Stimulated activated CD4-positive, alpha-beta T cell treated with anti-CD3 and anti-CD28 coated beads, Interleukin-2, amount 100 ng/mL, for 4 hours (primary cell): ENCODE results near the gene IL12RB1.

Experiments
- DNase-seq: peaks from one replicate; pipeline ENCODE4 v3.0.0-alpha.2; 2020; ENCODE audit warnings: low read depth

IL12RB1 gene

GRCh38 chr19:18089096-18089541, 2.4 kb upstream of the IL12RB1 start:
- peak; percentile 56 for DNase-seq

DNA sequence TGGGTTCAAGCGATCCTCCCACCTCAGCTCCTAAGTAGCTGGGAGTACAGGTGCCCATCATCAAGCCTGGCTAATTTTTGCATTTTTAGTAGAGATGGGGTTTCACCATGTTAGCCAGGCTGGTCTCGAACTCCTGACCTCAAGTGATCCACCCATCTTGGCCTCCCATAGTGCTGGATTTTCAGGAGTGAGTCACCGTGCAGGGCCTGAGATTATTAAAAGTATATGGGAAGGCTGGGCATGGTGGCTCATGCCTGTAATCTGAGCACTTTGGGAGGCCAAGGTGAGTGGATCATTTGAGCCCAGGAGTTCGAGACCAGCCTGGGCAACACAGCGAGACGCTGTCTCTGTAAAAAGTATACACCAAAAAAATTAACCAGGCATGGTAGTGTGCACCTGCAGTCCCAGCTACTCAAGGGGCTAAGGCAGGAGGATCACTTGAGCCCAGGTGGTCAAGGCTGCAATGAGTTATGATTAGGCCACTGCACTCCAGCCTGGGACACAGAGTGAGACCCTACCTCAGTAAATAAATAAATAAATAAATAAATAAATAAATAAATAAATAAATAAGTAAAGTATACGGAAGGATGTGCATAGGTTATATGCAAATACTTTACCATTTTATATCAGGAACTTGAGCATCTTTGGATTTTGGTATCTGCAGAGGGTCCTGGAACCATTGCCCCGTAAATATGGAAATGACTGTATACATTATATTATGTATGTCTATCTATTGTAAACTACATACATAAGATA, 854 bp downstream of the IL12RB1 start:
- no peak for DNase-seq

DNA sequence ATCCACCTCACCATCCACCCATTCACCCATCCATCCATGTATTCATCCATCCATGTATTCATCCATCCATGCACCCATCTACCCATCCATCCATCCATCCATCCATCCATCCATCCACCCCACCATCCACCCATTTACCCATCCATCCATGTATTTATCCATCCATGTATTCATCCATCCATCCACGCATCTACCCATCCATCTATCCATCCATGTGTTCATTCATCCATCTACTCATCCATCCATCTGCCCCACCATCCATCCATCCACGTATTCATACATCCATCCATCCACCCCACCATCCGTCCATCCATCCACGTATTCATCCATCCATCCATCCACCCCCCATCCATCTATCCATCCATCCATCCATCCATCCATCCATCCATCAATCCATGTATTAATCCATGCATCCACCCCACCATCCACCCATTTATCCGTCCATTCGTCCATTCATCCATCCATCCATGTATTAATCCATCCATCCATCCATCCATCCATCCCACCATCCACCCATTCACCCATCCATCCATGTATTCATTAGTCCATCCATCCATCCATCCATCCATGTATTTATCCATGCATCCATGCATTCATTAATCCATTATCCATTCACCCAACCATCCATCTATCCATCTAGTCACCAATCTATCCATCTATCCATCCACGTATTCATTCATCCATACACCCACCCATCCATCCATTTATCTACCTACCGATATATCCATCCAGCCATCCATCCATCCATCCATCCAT, 2.6 kb downstream of the IL12RB1 start:
- no peak for DNase-seq

DNA sequence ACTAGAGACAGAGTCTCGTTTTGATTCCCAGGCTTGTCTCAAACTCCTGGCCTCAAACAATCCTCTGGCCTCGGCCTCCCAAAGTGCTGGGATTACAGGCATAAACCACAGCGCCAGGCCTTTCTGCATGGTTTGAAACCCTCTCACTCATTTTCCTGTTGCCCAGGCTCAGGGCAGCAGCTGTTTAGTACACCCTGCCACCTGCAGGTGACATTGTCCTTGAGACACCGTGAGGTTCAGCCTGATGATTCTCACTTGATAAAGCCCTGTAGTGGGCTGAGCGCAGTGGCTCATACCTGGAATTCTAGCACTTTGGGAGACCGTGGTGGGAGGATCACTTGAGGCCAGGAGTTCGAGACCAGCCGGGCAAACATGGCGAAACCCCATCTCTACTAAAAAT, 12.5 kb downstream of the IL12RB1 start:
- no peak for DNase-seq

DNA sequence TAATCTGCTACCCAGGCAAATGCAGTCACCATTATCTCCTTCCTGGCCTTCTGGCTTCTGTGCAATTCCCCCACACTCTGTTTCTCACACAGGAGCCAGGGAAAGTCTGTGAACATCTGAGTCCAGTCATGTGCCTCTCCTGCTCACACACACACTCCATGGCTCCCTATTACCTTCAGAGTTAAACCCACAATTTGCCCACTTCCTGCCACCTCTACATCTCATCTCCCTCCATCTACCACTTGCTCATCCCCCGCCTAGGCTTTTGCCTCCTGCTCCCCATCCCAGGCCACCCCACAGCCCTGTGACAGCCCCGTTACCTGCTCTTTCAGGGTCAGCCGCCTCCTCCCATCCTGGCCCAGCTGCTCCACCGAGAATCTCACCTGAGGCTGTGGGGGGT, 13.5 kb downstream of the IL12RB1 start:
- no peak for DNase-seq

DNA sequence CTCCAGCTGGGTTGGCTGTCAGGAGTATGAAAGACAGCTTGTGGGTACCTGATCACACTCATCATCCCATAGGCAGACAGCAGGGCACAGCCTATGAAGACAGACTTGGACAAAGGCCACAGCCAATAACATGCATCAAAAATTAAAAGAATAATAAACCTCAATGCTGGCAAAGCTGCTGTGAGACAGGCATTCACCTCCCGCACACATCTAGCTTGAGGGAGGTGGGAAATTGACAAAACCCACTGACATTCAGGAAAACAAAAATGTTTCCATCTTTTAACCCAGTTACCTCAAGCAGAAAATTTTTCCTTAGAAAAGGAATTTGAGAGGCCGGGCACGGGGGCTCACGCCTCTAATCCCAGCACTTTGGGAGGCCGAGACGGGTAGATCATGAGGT, 14.4 kb downstream of the IL12RB1 start:
- no peak for DNase-seq

DNA sequence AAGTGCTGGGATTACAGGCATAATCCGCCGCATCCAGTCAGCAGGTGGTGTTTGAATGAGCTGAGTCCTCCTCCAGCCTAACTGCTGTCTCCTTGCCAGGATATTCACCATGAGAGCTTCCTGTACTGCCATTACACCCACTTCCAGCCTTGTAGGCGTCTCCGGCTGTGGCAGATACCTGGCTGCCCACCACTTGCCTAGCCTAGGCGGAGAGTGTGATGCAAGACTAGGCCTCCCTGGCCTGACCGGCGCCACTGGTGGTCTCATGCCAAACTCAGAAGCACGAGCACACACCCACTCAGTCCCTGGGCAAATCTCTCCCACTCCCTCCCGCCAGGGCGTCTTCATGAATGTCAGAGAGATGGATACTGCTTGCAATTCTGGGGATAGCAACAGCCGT, 16.6 kb downstream of the IL12RB1 start:
- no peak for DNase-seq

- no peak for DNase-seq
Measured at GRCh38 chr19:18069383-18069782, 17.4 kb downstream of the IL12RB1 start.

- no peak for DNase-seq
Measured at GRCh38 chr19:18068395-18068794, 18.3 kb downstream of the IL12RB1 start.

- DNase-seq, result no peak
Measured at GRCh38 chr19:18065173-18065495, 21.6 kb downstream of the IL12RB1 start.

- peak; percentile 23 for DNase-seq
Measured at GRCh38 chr19:18063463-18063862, 23.3 kb downstream of the IL12RB1 start.

GRCh38 chr19:18062028-18062427, 24.7 kb downstream of the IL12RB1 start:
- no peak for DNase-seq

DNA sequence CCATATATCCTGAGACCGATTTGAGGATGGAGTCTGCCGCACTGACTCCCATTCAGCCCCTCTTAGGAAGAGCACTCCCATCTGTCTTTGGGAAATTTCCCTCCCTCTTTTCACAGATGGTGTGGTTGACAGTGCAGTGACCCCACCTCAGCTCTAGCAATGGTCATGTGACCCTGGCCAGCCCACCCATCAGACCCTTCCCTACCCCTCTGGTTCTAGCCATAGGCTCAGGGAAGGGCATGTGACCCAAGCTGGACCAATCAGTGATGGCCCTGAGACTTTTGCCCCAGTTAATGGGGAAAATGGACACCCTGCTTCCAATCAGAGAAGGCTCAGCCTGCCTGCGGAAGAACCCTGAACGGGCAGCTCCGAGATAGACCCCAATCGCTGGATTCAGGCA, 26.3 kb downstream of the IL12RB1 start:
- no peak for DNase-seq

DNA sequence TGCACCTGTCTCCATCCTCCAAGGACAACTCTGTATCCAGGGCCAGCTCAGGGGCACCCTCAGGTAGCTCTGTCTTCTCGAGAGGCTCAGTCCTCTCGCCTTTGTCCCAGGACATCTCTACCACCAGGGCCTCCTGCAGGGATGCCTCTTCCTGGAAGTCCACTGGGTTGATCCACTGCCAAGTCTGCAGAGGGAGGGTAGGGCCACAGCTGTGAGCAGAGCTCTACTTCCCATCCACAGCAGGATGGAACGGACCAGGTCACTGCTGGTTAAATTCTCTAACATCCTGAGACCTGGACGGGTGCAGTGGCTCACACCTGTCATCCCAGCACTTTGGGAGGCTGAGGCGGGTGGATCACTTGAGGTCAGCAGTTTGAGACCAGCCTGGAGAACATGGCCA, 26.8 kb downstream of the IL12RB1 start:
- no peak for DNase-seq

DNA sequence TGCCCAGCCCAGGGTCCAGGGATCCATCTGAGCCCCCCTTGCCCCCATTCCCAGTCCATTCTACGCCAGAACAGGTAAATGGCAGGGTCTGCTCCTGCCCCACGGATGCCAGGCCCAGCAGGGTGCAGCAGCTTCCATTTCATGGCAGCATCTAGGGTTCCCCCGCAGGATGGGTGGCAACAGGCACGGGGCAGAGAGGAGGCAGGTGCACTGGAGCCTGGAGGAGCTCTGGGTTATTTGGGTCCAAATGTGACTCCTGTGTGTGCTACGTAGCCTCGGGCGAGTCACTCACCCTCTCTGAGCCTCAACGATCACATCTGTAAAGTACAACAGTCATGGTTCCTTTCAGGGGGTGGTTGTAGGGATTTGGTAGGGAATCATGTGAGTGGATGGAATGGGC, 27.4 kb downstream of the IL12RB1 start:
- no peak for DNase-seq

DNA sequence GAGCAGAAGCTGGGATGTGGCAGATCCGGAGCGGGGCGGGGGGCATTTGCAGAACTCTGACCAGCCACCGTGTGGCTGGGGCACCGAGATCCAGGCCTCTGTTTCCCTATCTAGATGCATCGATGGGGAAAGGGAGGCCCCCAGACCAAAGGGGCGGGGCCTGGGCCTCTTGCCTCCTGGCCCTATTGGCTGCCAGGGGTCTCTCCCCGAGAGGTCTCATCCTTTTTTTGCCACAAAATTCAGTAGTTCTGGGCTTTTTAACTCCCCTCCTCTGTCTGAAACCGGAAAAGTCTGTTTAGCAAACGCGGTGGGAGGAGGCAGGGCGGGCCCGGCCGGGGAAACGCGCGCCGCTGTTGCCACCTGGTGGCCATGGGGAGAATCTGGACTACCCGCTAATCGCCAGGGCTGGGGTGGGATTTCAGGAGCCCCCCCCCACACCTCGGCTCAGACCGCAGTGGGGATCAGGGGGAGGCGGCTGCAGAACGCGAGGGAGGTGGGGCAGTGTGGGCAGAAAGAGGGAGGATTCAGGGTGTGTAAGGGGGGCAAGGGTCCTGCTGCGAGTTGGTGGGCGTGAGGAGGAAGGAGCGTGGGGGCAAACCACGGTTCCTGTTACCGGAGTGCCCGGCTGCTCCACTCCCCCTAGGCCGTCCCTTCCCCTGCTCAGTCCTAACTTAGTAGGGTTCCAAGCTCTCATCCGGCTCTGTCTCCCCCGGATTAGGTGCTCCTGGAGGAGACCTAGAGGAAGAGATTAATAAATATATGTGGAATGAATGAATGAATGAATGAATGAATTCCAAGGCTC, 28.3 kb downstream of the IL12RB1 start:
- peak; percentile 69 for DNase-seq

- DNase-seq, result no peak
Measured at GRCh38 chr19:18057557-18057956, 29.2 kb downstream of the IL12RB1 start.

- DNase-seq, result no peak
Measured at GRCh38 chr19:18055967-18056366, 30.8 kb downstream of the IL12RB1 start.

DNA sequence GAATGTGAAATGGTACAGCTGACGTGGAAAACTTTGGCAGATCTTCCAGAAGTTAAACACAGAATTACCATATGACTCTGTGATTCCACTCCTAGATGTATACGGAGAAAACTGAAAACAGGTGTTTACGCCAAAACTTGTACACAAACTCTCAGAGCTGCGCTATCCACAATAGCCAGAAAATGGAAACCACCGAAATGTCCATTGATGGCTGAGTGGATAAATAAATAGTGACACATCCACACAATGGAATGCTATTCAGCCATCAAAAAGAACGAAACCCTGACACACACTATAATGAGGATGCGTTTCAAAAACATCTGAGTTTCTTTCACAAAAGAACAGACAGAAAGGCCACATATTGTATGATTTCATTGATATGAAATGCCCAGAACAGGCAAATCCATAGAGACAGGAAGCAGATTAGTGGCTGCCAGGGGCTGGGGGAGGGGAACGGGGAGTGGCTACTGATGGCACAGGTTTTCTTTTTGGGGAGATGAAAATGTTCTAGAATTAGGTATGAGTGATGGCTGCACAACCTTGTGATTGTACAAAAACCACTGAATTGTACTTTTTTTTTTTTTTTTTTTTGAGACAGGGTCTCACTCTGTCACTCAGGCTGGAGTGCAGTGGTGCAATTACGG, 33.0 kb downstream of the IL12RB1 start:
- DNase-seq, result no peak

GRCh38 chr19:18051887-18052286, 34.8 kb downstream of the IL12RB1 start:
- no peak for DNase-seq

- DNase-seq, result no peak
Measured at GRCh38 chr19:18049385-18049784, 37.3 kb downstream of the IL12RB1 start.

DNA sequence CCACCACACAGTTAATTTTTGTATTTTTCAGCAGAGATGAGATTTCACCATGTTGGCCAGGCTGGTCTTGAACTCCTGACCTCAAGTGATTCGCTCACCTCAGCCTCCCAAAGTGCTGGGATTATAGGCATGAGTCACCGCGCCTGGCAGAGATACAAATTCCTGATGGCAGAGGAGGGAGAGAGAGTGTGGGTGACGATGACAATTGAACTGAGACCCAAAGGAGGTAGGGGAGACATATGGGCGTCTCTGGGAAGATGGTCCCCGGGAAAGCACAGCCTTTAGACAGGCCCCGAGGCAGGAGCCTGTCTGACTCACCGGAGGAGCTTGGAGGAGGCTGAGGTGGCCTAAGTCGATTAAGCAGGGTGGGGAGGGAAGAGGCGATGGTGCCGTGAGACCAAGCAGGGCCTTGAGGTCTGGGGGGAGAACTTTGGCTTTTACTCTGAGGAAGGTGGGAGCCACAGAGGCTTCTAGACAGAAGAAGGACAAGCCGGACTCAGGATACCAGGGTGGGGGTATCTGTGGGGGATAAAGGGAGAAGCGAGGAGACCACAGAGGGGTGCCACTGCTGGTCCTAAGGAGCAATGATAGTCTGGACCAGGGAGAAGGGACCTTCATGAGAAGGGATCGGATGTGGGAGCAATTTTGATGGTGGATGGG, 40.5 kb downstream of the IL12RB1 start:
- DNase-seq, result no peak
